Measurements from ENCODE around the gene TPST2.

The TPST2 gene

GRCh38 chr22:26593763-26594162, 3.8 kb upstream of the TPST2 start:
- H3K4me1 ChIP-seq (ENCODE audit: insufficient read depth, low read length), result peaks cover 31% of the 10 kb centered on the region
- DNase-seq (no peak), ATAC-seq (ENCODE audit: insufficient read depth, low read depth) (no peak)
- no peaks in the 10 kb centered on the region for H4K20me1 ChIP-seq (ENCODE audit: insufficient read depth, low read length)
- no peak overlapping the region for H3K27ac ChIP-seq (ENCODE audit: low read length)
- H3K4me2 ChIP-seq (ENCODE audit: insufficient read depth, low read length), result no peak overlapping the region
- no peaks in the 10 kb centered on the region for H3K9me3 ChIP-seq (ENCODE audit: insufficient read depth, low read length, severe bottlenecking)
- H3K9ac ChIP-seq (ENCODE audit: low read depth, low read length), result no peak overlapping the region
- H3K36me3 ChIP-seq (ENCODE audit: insufficient read depth, low read length), result no peaks in the 10 kb centered on the region; the same call in 1 of the 2 replicates
- no peak overlapping the region for H3K4me3 ChIP-seq (ENCODE audit: low read depth in 1 of 2, low read length in 2 of 2)
- no peak overlapping the region for H2AFZ ChIP-seq (ENCODE audit: low read depth, low read length)
- peaks cover 9% of the 10 kb centered on the region for H3K79me2 ChIP-seq (ENCODE audit: insufficient read depth, low read length)
- TF ChIP-seq CTCF (IDR thresholded peaks at IDR 0.05; ENCODE audit: borderline replicate concordance, extremely low read depth, low read length, poor library complexity, severe bottlenecking), result no peak
- H3K27me3 ChIP-seq (ENCODE audit: insufficient read depth, low read length, poor library complexity), result peaks cover 4% of the 10 kb centered on the region

GRCh38 chr22:26592421-26592891, 2.5 kb upstream of the TPST2 start:
- H3K27ac ChIP-seq (ENCODE audit: low read length), result no peak overlapping the region; the same call in 1 of the 2 replicates

GRCh38 chr22:26589367-26589844, 526 bp downstream of the TPST2 start:
- Histone ChIP-seq H3K36me3 (ENCODE audit: insufficient read depth, low read length) (no peaks in the 10 kb centered on the region; the same call in 1 of the 2 replicates), H3K9me3 (ENCODE audit: insufficient read depth, low read length, severe bottlenecking) (no peaks in the 10 kb centered on the region), H3K4me3 (ENCODE audit: low read depth in 1 of 2, low read length in 2 of 2) (peak overlapping the region; percentile 72 to 73), H3K79me2 (ENCODE audit: insufficient read depth, low read length) (peaks cover 17% of the 10 kb centered on the region), H3K9ac (ENCODE audit: low read depth, low read length) (peak overlapping the region; percentile 73), H2AFZ (ENCODE audit: low read depth, low read length) (peak overlapping the region; percentile 75), H3K27me3 (ENCODE audit: insufficient read depth, low read length, poor library complexity) (peaks cover 4% of the 10 kb centered on the region), H3K4me1 (ENCODE audit: insufficient read depth, low read length) (peaks cover 34% of the 10 kb centered on the region), H4K20me1 (ENCODE audit: insufficient read depth, low read length) (no peaks in the 10 kb centered on the region; the same call in 1 of the 2 replicates), H3K4me2 (ENCODE audit: insufficient read depth, low read length) (peak overlapping the region; percentile 94), H3K27ac (ENCODE audit: low read length) (peak overlapping the region; percentile 59; the same call in 1 of the 2 replicates)
- no peak for TF ChIP-seq CTCF (IDR thresholded peaks at IDR 0.05; ENCODE audit: borderline replicate concordance, extremely low read depth, low read length, poor library complexity, severe bottlenecking)
- TF ChIP-seq EZH2 (IDR thresholded peaks at IDR 0.05; ENCODE audit: borderline replicate concordance, low read depth, low read length, severe bottlenecking), result no peak
- peak; percentile 25 for ATAC-seq (ENCODE audit: insufficient read depth, low read depth)
- peak; percentile 42 for DNase-seq

More at GRCh38 chr22:26592421-26592891, 2.5 kb upstream of the TPST2 start:
- no peak overlapping the region for H3K9ac ChIP-seq (ENCODE audit: low read depth, low read length)
- no peaks in the 10 kb centered on the region for H3K9me3 ChIP-seq (ENCODE audit: insufficient read depth, low read length, severe bottlenecking)
- H3K4me2 ChIP-seq (ENCODE audit: insufficient read depth, low read length), result 0 out of 2 replicates have a peak overlapping the region, but pooled peaks have one; percentile 7
- peaks cover 34% of the 10 kb centered on the region for H3K4me1 ChIP-seq (ENCODE audit: insufficient read depth, low read length)
- H3K79me2 ChIP-seq (ENCODE audit: insufficient read depth, low read length), result peaks cover 17% of the 10 kb centered on the region
- no peaks in the 10 kb centered on the region for H4K20me1 ChIP-seq (ENCODE audit: insufficient read depth, low read length)
- DNase-seq, result peak; percentile 86
- no peaks in the 10 kb centered on the region; the same call in 1 of the 2 replicates for H3K36me3 ChIP-seq (ENCODE audit: insufficient read depth, low read length)
- no peak for TF ChIP-seq EZH2 (IDR thresholded peaks at IDR 0.05; ENCODE audit: borderline replicate concordance, low read depth, low read length, severe bottlenecking)
- no peak for TF ChIP-seq CTCF (IDR thresholded peaks at IDR 0.05; ENCODE audit: borderline replicate concordance, extremely low read depth, low read length, poor library complexity, severe bottlenecking)
- H3K4me3 ChIP-seq (ENCODE audit: low read depth in 1 of 2, low read length in 2 of 2), result no peak overlapping the region
- no peak overlapping the region for H2AFZ ChIP-seq (ENCODE audit: low read depth, low read length)
- peaks cover 4% of the 10 kb centered on the region for H3K27me3 ChIP-seq (ENCODE audit: insufficient read depth, low read length, poor library complexity)
- ATAC-seq (ENCODE audit: insufficient read depth, low read depth), result peak; percentile 81
